Measurements from ENCODE around the gene ARHGEF17. TPM values are rescaled to one million over a fixed set of nuclear protein-coding genes. Genes with fewer than 3 reads are reported as not detected.

The ARHGEF17 gene
- total and polyA plus RNA-seq, 2 of the 13 experiments (the other 11 are each of a cell fraction or from before 2014, with no cell fraction given), result 10.7 to 28.8 TPM

DNA sequence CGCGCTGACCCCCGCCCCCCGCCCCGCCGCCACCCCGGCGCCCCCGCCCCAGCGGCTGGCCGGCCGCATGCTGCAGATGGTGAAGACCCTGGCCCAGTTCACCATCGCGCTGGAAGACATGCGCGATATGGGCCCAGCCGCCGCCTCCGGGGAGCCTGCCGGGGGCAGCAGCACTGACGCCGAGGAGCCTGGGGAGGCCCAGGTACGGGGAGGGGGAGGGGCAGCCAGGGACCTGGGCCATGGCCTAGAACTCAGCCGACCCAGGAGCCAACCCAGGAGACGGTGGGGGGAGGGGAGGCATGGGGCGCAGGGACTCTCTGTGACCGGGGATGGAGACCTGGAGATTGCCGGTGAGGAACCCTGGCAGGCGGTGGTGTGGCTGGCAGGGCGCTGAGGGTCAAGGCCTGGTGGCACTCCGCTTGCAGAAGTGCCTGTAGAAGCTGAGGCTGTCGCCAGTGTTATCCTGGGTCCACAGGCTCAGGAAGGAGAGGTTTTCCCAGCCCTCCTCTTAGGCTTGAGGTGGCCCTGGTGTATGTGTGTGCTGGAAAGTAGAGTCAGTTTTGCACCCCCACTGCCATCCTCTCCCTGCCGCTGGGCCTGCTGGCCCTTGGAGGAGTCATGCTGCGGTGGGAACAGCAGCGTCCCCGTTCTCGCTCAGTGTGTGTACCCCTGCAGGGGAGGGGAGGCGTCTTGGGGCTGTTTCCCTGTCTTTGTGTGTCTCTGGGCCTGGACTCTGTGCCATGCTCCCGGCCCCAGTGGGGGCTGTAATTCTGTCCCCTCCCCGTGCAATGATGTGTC, 35.2 kb downstream of the ARHGEF17 start:
- H3K9me3 ChIP-seq (ENCODE audit: low read length), result no peaks in the 10 kb centered on the region
- intact Hi-C loops (cut with micrococcal nuclease; ENCODE audit: unreplicated experiment), result no loop called here
- H3K36me3 ChIP-seq (replicated peaks in 1 of 2; ENCODE audit: control insufficient read depth in 1 of 2, insufficient read depth in 2 of 2, low read length in 2 of 2), result peaks cover 12 to 29% of the 10 kb centered on the region in 2 experiments; a peak in 4 of 5 replicates
- no peak overlapping the region for H2AFZ ChIP-seq (ENCODE audit: low read length)
- no peaks in the 10 kb centered on the region for H3K27me3 ChIP-seq (ENCODE audit: control insufficient read depth in 1 of 2, insufficient read depth in 2 of 2, low read length in 2 of 2)
- peaks cover 33% of the 10 kb centered on the region for H3K4me1 ChIP-seq (ENCODE audit: insufficient read depth, low read length)
- no peak overlapping the region for H3K9ac ChIP-seq (ENCODE audit: insufficient read depth, low read depth, low read length)
- no peak overlapping the region for H3K4me3 ChIP-seq (replicated peaks in 1 of 3; ENCODE audit: insufficient read depth in 1 of 3, low read depth in 2 of 3, low read length in 3 of 3)
- peaks cover 9% of the 10 kb centered on the region for H3K79me2 ChIP-seq (ENCODE audit: insufficient read depth, low read length)
- no peak for DNase-seq (ENCODE audit: low spot score)
- H3K27ac ChIP-seq (ENCODE audit: extremely low read length, insufficient read depth, low read length), result no peak overlapping the region
- ChIA-PET CTCF (ENCODE audit: low intra/inter-chr PET ratio, low total read pairs) (no interaction called here), POLR2A (no interaction called here)
- BruUV-seq (replicated peaks), result no TSS peak
- no peak overlapping the region for H3K4me2 ChIP-seq (ENCODE audit: low read depth, low read length)
- in situ Hi-C loops (cut with HindIII; ENCODE audit: extremely low pct_ligation_motif_present, low pct_unique_long_range_greater_than_20kb), result loop anchor here (5.0 kb wide), 1 partner anchor 36 kb away; the partner anchor contains the start of gene ARHGEF17
- no peak for ATAC-seq
- FAIRE-seq, result no peak
- 97% methylated on average over 24 of the region's 40 CpGs for whole genome bisulfite sequencing (ENCODE audit: low lambda C conversion rate)
- H4K20me1 ChIP-seq (ENCODE audit: insufficient read depth, low read length), result peaks cover 23% of the 10 kb centered on the region; the same call in 1 of the 2 replicates
- TF ChIP-seq ZNF792 (CRISPR knock-in tag; IDR thresholded peaks at IDR 0.05) (no peak), XRCC5 (optimal IDR thresholded peaks at IDR 0.05; ENCODE audit: low read length) (no peak), TOE1 (CRISPR knock-in tag; IDR thresholded peaks at IDR 0.05) (no peak), HNRNPUL1 (IDR thresholded peaks at IDR 0.05; ENCODE audit: low read depth, low read length) (no peak), SYNCRIP (IDR thresholded peaks at IDR 0.05; ENCODE audit: insufficient read depth, low read depth, low read length) (no peak), ZFP36L2 (CRISPR knock-in tag; IDR thresholded peaks at IDR 0.05) (no peak), RFX1 (IDR thresholded peaks at IDR 0.05) (no peak)
- TF ChIP-seq, protein P1, sequence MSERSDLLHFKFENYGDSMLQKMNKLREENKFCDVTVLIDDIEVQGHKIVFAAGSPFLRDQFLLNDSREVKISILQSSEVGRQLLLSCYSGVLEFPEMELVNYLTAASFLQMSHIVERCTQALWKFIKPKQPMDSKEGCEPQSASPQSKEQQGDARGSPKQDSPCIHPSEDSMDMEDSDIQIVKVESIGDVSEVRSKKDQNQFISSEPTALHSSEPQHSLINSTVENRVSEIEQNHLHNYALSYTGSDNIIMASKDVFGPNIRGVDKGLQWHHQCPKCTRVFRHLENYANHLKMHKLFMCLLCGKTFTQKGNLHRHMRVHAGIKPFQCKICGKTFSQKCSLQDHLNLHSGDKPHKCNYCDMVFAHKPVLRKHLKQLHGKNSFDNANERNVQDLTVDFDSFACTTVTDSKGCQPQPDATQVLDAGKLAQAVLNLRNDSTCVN (CRISPR knock-in tag; IDR thresholded peaks at IDR 0.05; ENCODE audit: borderline replicate concordance), result no peak
- TF ChIP-seq, protein P2, sequence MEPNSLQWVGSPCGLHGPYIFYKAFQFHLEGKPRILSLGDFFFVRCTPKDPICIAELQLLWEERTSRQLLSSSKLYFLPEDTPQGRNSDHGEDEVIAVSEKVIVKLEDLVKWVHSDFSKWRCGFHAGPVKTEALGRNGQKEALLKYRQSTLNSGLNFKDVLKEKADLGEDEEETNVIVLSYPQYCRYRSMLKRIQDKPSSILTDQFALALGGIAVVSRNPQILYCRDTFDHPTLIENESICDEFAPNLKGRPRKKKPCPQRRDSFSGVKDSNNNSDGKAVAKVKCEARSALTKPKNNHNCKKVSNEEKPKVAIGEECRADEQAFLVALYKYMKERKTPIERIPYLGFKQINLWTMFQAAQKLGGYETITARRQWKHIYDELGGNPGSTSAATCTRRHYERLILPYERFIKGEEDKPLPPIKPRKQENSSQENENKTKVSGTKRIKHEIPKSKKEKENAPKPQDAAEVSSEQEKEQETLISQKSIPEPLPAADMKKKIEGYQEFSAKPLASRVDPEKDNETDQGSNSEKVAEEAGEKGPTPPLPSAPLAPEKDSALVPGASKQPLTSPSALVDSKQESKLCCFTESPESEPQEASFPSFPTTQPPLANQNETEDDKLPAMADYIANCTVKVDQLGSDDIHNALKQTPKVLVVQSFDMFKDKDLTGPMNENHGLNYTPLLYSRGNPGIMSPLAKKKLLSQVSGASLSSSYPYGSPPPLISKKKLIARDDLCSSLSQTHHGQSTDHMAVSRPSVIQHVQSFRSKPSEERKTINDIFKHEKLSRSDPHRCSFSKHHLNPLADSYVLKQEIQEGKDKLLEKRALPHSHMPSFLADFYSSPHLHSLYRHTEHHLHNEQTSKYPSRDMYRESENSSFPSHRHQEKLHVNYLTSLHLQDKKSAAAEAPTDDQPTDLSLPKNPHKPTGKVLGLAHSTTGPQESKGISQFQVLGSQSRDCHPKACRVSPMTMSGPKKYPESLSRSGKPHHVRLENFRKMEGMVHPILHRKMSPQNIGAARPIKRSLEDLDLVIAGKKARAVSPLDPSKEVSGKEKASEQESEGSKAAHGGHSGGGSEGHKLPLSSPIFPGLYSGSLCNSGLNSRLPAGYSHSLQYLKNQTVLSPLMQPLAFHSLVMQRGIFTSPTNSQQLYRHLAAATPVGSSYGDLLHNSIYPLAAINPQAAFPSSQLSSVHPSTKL (CRISPR knock-in tag; IDR thresholded peaks at IDR 0.05), result no peak
- TF ChIP-seq, protein P3, sequence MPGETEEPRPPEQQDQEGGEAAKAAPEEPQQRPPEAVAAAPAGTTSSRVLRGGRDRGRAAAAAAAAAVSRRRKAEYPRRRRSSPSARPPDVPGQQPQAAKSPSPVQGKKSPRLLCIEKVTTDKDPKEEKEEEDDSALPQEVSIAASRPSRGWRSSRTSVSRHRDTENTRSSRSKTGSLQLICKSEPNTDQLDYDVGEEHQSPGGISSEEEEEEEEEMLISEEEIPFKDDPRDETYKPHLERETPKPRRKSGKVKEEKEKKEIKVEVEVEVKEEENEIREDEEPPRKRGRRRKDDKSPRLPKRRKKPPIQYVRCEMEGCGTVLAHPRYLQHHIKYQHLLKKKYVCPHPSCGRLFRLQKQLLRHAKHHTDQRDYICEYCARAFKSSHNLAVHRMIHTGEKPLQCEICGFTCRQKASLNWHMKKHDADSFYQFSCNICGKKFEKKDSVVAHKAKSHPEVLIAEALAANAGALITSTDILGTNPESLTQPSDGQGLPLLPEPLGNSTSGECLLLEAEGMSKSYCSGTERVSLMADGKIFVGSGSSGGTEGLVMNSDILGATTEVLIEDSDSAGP (CRISPR knock-in tag; IDR thresholded peaks at IDR 0.05; ENCODE audit: borderline replicate concordance), result no peak
- TF ChIP-seq, protein P4, sequence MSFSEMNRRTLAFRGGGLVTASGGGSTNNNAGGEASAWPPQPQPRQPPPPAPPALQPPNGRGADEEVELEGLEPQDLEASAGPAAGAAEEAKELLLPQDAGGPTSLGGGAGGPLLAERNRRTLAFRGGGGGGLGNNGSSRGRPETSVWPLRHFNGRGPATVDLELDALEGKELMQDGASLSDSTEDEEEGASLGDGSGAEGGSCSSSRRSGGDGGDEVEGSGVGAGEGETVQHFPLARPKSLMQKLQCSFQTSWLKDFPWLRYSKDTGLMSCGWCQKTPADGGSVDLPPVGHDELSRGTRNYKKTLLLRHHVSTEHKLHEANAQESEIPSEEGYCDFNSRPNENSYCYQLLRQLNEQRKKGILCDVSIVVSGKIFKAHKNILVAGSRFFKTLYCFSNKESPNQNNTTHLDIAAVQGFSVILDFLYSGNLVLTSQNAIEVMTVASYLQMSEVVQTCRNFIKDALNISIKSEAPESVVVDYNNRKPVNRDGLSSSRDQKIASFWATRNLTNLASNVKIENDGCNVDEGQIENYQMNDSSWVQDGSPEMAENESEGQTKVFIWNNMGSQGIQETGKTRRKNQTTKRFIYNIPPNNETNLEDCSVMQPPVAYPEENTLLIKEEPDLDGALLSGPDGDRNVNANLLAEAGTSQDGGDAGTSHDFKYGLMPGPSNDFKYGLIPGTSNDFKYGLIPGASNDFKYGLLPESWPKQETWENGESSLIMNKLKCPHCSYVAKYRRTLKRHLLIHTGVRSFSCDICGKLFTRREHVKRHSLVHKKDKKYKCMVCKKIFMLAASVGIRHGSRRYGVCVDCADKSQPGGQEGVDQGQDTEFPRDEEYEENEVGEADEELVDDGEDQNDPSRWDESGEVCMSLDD (CRISPR knock-in tag; IDR thresholded peaks at IDR 0.05; ENCODE audit: borderline replicate concordance), result no peak
- TF ChIP-seq, protein P5, sequence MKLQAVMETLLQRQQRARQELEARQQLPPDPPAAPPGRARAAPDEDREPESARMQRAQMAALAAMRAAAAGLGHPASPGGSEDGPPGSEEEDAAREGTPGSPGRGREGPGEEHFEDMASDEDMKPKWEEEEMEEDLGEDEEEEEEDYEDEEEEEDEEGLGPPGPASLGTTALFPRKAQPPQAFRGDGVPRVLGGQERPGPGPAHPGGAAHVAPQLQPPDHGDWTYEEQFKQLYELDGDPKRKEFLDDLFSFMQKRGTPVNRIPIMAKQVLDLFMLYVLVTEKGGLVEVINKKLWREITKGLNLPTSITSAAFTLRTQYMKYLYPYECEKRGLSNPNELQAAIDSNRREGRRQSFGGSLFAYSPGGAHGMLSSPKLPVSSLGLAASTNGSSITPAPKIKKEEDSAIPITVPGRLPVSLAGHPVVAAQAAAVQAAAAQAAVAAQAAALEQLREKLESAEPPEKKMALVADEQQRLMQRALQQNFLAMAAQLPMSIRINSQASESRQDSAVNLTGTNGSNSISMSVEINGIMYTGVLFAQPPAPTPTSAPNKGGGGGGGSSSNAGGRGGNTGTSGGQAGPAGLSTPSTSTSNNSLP (IDR thresholded peaks at IDR 0.05; ENCODE audit: low read depth, low read length), result no peak

Measured in HepG2 (cell line).